Aorta (tissue), 5 donors: ENCODE results near the gene APOBEC3H. TPM values are rescaled to one million over a fixed set of nuclear protein-coding genes. Genes with fewer than 3 reads are reported as not detected.

Source experiments
- ATAC-seq: fragments of 200-7000 bp; cut with Tn5 transposase; one replicate; pipeline ENCODE4 v1.9.1; 2022; ENCODE audit warnings: moderate library complexity; ENCODE audit not compliant: low FRiP score
- DNase-seq, 2 donors: peaks; one replicate each; pipeline ENCODE4 v3.0.0-alpha.2; 2020
- H3K27ac ChIP-seq, 2 donors: one replicate each; pipeline ENCODE4 v1.5.1; 2013; ENCODE audit warnings: low read length in 2 of 2, mild to moderate bottlenecking in 2 of 2, moderate library complexity in 2 of 2, control low read depth in 1 of 2, inconsistent platforms in 1 of 2, low read depth in 1 of 2
- H3K27me3 ChIP-seq, 2 donors: one replicate each; pipeline ENCODE4 v1.6.1; 2013; ENCODE audit warnings: control low read depth in 1 of 2, low read length in 1 of 2, mild to moderate bottlenecking in 1 of 2, moderate library complexity in 1 of 2; ENCODE audit not compliant: insufficient read depth in 2 of 2, control insufficient read depth in 1 of 2
- H3K36me3 ChIP-seq, 2 donors: one replicate each; pipeline ENCODE4 v1.6.1; 2013; ENCODE audit warnings: control low read depth in 1 of 2, low read length in 1 of 2, mild to moderate bottlenecking in 1 of 2; ENCODE audit not compliant: insufficient read depth in 2 of 2, control insufficient read depth in 1 of 2
- H3K4me1 ChIP-seq, 2 donors: one replicate each; pipeline ENCODE4 v1.6.1; 2013; ENCODE audit warnings: low read length in 2 of 2, control low read depth in 1 of 2, mild to moderate bottlenecking in 1 of 2, moderate library complexity in 1 of 2; ENCODE audit not compliant: insufficient read depth in 2 of 2, control insufficient read depth in 1 of 2
- H3K4me3 ChIP-seq, 2 donors: one replicate each; pipeline ENCODE4 v1.5.1; 2013; ENCODE audit warnings: low read length in 2 of 2, control low read depth in 1 of 2, mild to moderate bottlenecking in 1 of 2
- H3K9me3 ChIP-seq: one replicate; pipeline ENCODE4 v1.6.1; 2013; ENCODE audit warnings: mild to moderate bottlenecking, low read length; ENCODE audit not compliant: control insufficient read depth
- WGBS, 2 donors: extraction: QIAGEN DNeasy Blood & Tissue Kit; methylation state at CpG; one replicate each; pipeline ENCODE4 v1.1.7; 2013; 5-methylcytosine and 5-hydroxymethylcytosine counted together
- intact Hi-C, 2 donors: fragments of 100-400 bp; cut with DNase I; formaldehyde crosslinking; loops; one replicate each; pipeline versions ENCODE4 v1.14.2 to v1.15.0; 2022
- polyA plus RNA-seq, 2 donors: library from polyadenylated mRNA; stranded (reverse); fragments of 200-250 nt; gene quantifications; one replicate each; pipeline ENCODE4 v1.2.3, GENCODE V29; 2013
- total RNA-seq, 2 donors: library from RNA; stranded (reverse); fragmentation: NEBNext Ultra II Directional; extraction: Animal tissue kit (Norgen Biotek cat#: 25700); gene quantifications; one replicate each; pipeline ENCODE4 v1.2.1, GENCODE V29; 2021
- donor health status: healthy with polysubstance abuse.
- donor health status: Bipolar disorder and iron deficiency.
- donor health status: DM: no; HTN: no; CAD: no.
- donor health status: DM: no; HTN: no; CAD: no.
- donor health status: DM: yes; HTN: yes; CAD: no.

The APOBEC3H gene
- total and polyA plus RNA-seq, 4 donors = not detected

DNA sequence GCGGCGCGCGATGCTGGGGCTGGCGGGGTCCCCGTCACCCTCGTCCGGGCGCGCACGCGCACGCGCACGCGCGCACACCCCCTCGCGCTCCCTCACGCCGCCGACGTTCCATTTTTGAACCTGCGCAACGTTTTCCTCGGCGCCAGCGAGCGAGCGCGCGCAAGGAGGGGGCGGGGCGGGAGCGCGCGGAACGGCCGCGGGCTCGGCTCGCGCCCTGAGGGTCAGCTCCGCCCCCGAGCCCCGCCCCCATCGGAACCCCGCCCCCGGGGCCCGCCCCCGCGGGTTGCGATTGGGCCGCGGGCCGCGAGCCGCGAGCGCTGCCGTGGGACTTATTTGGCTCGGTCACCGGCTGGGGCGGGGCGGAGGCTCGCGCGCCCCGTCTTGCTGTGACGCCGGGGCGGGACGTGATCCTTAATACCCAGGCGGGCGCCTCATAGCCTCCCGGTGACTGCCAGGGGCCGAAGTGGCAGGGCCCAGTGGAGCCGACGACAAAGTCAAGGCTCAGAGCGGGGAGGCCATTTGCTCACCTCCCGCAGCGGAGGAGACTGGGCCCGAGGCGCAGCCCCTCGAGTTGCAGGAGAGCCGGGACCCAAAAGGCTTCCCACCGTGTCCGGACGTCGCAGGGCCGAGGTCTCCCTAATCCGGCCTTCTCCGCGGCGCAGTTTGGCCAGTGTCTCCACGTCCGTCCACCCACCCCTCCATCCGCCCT is 55.6 kb downstream of the APOBEC3H start, which contains the start of gene CBX7:
Gene CBX7, minus strand, starts transcription at position 170 of the 709 bp plus-strand sequence. CDS start 236 bp downstream, outside the sequence.
- DNase-seq = peak; percentile 97 to 99
- peak within 1 kb of the TSS; percentile 37 to 84 for H3K27ac ChIP-seq
- no peaks in the 10 kb centered on the region for H3K36me3 ChIP-seq
- H3K27me3 ChIP-seq = no peaks in the 10 kb centered on the region
- intact Hi-C loops = loop anchor here (1.0 to 5.0 kb wide), 3 partner anchors 160 to 270 kb away; partner anchors contain the start of gene RPL3 (in 1 of the 2)
- H3K4me3 ChIP-seq = peak within 1 kb of the TSS; percentile 94 to 98
- no peaks in the 10 kb centered on the region for H3K9me3 ChIP-seq
- peak; percentile 95 for ATAC-seq
- whole genome bisulfite sequencing, 2 donors = 0 to 1% methylated on average over 75 to 98 of the region's 98 CpGs
- H3K4me1 ChIP-seq = no peaks in the 10 kb centered on the region

DNA sequence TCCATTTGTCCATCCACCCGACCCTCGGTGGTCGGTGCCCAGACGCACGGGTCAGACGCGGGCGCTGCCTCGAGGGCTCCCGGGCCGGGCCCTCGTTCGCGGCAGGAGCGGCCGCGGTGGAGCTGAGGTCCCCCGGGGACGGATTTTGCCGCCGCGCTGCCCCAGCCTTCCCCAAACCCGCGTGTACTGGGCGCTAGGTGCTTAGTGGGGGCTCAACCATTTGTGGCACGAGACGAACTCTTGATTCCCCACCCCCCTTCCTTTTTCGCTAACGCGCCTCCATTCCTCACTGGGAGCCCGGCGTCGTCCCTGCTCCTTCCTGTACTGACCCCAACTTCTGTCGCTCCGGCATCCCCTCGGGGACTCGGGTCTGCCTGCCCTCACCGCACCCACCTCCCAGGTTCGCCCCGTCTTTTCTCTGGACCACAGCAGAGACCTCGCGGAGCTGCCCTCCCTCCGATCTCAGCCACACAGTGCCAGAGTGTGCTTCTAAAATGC is 56.2 kb downstream of the APOBEC3H start:
- ATAC-seq = peak; percentile 24
- peak; percentile 57 to 76 for DNase-seq
- Histone ChIP-seq H3K27ac (peak overlapping the region in 1 of 2 donors; percentile 66), H3K9me3 (no peaks in the 10 kb centered on the region), H3K4me1 (no peaks in the 10 kb centered on the region), H3K4me3 (peak overlapping the region; percentile 49 to 55), H3K36me3 (no peaks in the 10 kb centered on the region), H3K27me3 (no peaks in the 10 kb centered on the region)
- intact Hi-C loops = loop anchor here (5.0 kb wide), 2 partner anchors 159 to 271 kb away; no protein-coding TSS in a partner anchor
- 2% methylated on average over 43 of the region's 43 CpGs for WGBS, 2 donors

Other genes with a start within 250 kb of the APOBEC3H start
- gene CBX6, start 225.0 kb upstream of the APOBEC3H start, total RNA-seq = 100 to 1,000 TPM in 1 of 2 donors, 10 to 100 TPM in 1; 97.2 to 104 TPM
- 10 to 100 TPM; 17.5 to 38.9 TPM for gene CBX6, start 225.0 kb upstream of the APOBEC3H start, polyA plus RNA-seq
- gene APOBEC3A, start 139.6 kb upstream of the APOBEC3H start, total RNA-seq = 1 to 10 TPM; 1.4 to 7.3 TPM
- 1 to 10 TPM in 1 of 2 donors, not detected in 1; 4.4 TPM for gene APOBEC3A, start 139.6 kb upstream of the APOBEC3H start, polyA plus RNA-seq
- gene APOBEC3B, start 114.9 kb upstream of the APOBEC3H start, total RNA-seq = 1 to 10 TPM in 1 of 2 donors, not detected in 1; 1.4 TPM
- gene APOBEC3B, start 114.9 kb upstream of the APOBEC3H start, polyA plus RNA-seq = 1 to 10 TPM in 1 of 2 donors, not detected in 1; 2.0 TPM
- 10 to 100 TPM; 12.4 to 25.3 TPM for gene APOBEC3C, start 83.0 kb upstream of the APOBEC3H start, total RNA-seq
- 10 to 100 TPM; 17.8 TPM for gene APOBEC3C, start 83.0 kb upstream of the APOBEC3H start, polyA plus RNA-seq
- 1 to 10 TPM; 1.8 to 4.9 TPM for gene APOBEC3D, start 76.1 kb upstream of the APOBEC3H start, total RNA-seq
- 1 to 10 TPM in 1 of 2 donors, under 1 TPM in 1; 0.95 to 1.4 TPM for gene APOBEC3D, start 76.1 kb upstream of the APOBEC3H start, polyA plus RNA-seq
- 1 to 10 TPM; 6.3 to 9.4 TPM for gene APOBEC3F, start 56.4 kb upstream of the APOBEC3H start, total RNA-seq
- 1 to 10 TPM; 4.9 to 9.5 TPM for gene APOBEC3F, start 56.4 kb upstream of the APOBEC3H start, polyA plus RNA-seq
- gene APOBEC3G, start 20.0 kb upstream of the APOBEC3H start, total RNA-seq = 1 to 10 TPM; 7.0 to 9.5 TPM
- 10 to 100 TPM in 1 of 2 donors, 1 to 10 TPM in 1; 6.3 to 10.1 TPM for gene APOBEC3G, start 20.0 kb upstream of the APOBEC3H start, polyA plus RNA-seq
- gene CBX7, start 55.4 kb downstream of the APOBEC3H start, total RNA-seq = 10 to 100 TPM; 90.5 to 93.4 TPM
- 100 to 1,000 TPM in 1 of 2 donors, 10 to 100 TPM in 1; 74.8 to 110 TPM for gene CBX7, start 55.4 kb downstream of the APOBEC3H start, polyA plus RNA-seq
- 10 to 100 TPM in 1 of 2 donors, 1 to 10 TPM in 1; 6.7 to 20.7 TPM for gene PDGFB, start 147.7 kb downstream of the APOBEC3H start, total RNA-seq
- 1 to 10 TPM in 1 of 2 donors, under 1 TPM in 1; 0.97 to 1.9 TPM for gene PDGFB, start 147.7 kb downstream of the APOBEC3H start, polyA plus RNA-seq
- gene RPL3, start 222.4 kb downstream of the APOBEC3H start, total RNA-seq = 1,000 to 10,000 TPM; 1,469 to 1,615 TPM
- gene RPL3, start 222.4 kb downstream of the APOBEC3H start, polyA plus RNA-seq = 1,000 to 10,000 TPM; 2,999 to 4,700 TPM